ENCODE data around the gene IL11.

DNA sequence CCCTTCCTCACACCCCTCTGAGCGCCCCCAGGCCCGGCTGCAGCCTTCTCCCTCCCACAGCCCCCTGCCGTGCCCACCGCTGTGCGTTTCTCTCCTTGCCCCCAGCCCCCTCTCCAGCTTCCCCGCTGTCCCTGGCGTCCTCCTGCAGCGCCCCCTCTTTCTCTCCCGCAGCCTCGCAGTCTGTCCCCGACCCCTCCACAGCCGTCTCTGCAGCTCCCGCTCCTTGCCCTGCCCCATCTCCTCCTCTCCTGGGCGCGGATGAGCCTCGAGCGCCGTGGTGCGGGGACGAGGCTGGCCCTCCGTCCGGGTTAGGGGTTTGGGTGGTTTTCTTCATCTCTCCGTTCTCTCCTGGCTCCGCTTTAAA lies 29.5 kb downstream of the IL11 start:
- TF ChIP-seq GATA3 (IDR thresholded peaks at IDR 0.05; ENCODE audit: low read depth, low read length) (no peak), GATA2 (IDR thresholded peaks at IDR 0.05; ENCODE audit: low read depth, low read length) (no peak)

Measured in SH-SY5Y (cell line).